ENCODE data around the gene EVC2. TPM values are rescaled to one million over a fixed set of nuclear protein-coding genes. Genes with fewer than 3 reads are reported as not detected.

EVC2 gene
- total and polyA plus RNA-seq, 10 of the 15 experiments (the other 5 are each of a cell fraction or from before 2014, with no cell fraction given) = 0.34 to 10.4 (median 5.6) TPM

- TF ChIP-seq ZBTB11 (CRISPR knock-in tag; IDR thresholded peaks at IDR 0.05) (no peak), GATAD2B (conservative IDR thresholded peaks at IDR 0.05; ENCODE audit: low read depth) (no peak), SMAD5 (IDR thresholded peaks at IDR 0.05; ENCODE audit: low read depth) (no peak), CREB1 (IDR thresholded peaks at IDR 0.05; ENCODE audit: low read depth) (no peak), RAD21 (IDR thresholded peaks at IDR 0.05; ENCODE audit: insufficient read depth, low read depth, low read length) (no peak), IKZF2 (IDR thresholded peaks at IDR 0.05) (no peak), HSF1 (IDR thresholded peaks at IDR 0.05; ENCODE audit: low read depth, low read length) (no peak), SMC3 (IDR thresholded peaks at IDR 0.05; ENCODE audit: borderline replicate concordance, low read length) (no peak), ZBTB4 (CRISPR knock-in tag; IDR thresholded peaks at IDR 0.05) (no peak), SKIL (IDR thresholded peaks at IDR 0.05; ENCODE audit: low read depth, poor library complexity, severe bottlenecking) (no peak), HDAC2 (IDR thresholded peaks at IDR 0.05) (no peak)
Observed at GRCh38 chr4:5561286-5561685, 147.1 kb downstream of the EVC2 start (continued).

Measured in GM12878 (cell line).